ENCODE results near the gene DAGLB.

DAGLB gene

DNA sequence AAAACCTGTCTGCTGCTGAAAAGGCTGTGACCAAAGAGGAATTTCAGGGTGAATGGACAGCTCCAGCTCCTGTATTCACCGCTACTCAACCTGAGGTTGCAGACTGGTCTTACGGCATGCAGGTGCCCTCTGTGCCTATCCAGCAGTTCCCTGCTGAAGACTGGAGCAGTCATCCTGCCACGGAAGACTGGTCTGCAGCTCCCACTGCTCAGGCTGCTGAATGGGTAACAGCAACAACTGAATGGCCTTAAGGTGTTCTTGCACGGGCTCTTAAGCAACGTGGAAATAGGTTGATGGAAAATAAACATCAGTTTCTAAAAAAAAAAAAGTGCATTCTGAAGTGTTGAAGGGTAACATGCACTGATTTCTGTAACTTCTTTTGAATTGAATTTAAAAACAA is 82.3 kb downstream of the DAGLB start:
- no peak overlapping the region for H3K4me3 ChIP-seq (ENCODE audit: low read length)
- no peaks in the 10 kb centered on the region for H3K79me2 ChIP-seq (ENCODE audit: control insufficient read depth, low read length)
- TF ChIP-seq CTCF (IDR thresholded peaks at IDR 0.05; ENCODE audit: low read depth, low read length, poor library complexity, severe bottlenecking) = no peak
- no peak for TF ChIP-seq EZH2phosphoT487 (IDR thresholded peaks at IDR 0.05; ENCODE audit: borderline replicate concordance, low read length)
- H3K36me3 ChIP-seq (ENCODE audit: control insufficient read depth, low read length) = no peaks in the 10 kb centered on the region
- H3K27me3 ChIP-seq (ENCODE audit: control insufficient read depth, low read length) = no peaks in the 10 kb centered on the region
- no peak overlapping the region for H3K4me2 ChIP-seq (ENCODE audit: low read length)
- no peak overlapping the region for H3K27ac ChIP-seq (ENCODE audit: low read depth, low read length)
- H3F3A ChIP-seq (ENCODE audit: control insufficient read depth, insufficient read depth) = peaks cover 2% of the 10 kb centered on the region; the same call in 1 of the 2 replicates
- no peaks in the 10 kb centered on the region for H4K20me1 ChIP-seq (ENCODE audit: control insufficient read depth, insufficient read depth, low read depth, low read length)
- H3K9me2 ChIP-seq (replicated peaks; ENCODE audit: control insufficient read depth, low read length) = no peaks in the 10 kb centered on the region
- peaks cover 17% of the 10 kb centered on the region for H3K4me1 ChIP-seq (ENCODE audit: control insufficient read depth, low read length)
- no peaks in the 10 kb centered on the region for H3K9me3 ChIP-seq (ENCODE audit: control insufficient read depth, insufficient read depth, low read length)

- Histone ChIP-seq H3K4me3 (ENCODE audit: low read length) (no peak overlapping the region), H4K20me1 (ENCODE audit: control insufficient read depth, insufficient read depth, low read depth, low read length) (no peaks in the 10 kb centered on the region), H3K4me1 (ENCODE audit: control insufficient read depth, low read length) (peaks cover 21% of the 10 kb centered on the region), H3K27me3 (ENCODE audit: control insufficient read depth, low read length) (no peaks in the 10 kb centered on the region), H3K9me2 (replicated peaks; ENCODE audit: control insufficient read depth, low read length) (no peaks in the 10 kb centered on the region), H3K36me3 (ENCODE audit: control insufficient read depth, low read length) (peaks cover 2% of the 10 kb centered on the region; the same call in 1 of the 2 replicates), H3F3A (ENCODE audit: control insufficient read depth, insufficient read depth) (peaks cover 5% of the 10 kb centered on the region), H3K79me2 (ENCODE audit: control insufficient read depth, low read length) (no peaks in the 10 kb centered on the region), H3K9me3 (ENCODE audit: control insufficient read depth, insufficient read depth, low read length) (peaks cover 6% of the 10 kb centered on the region; the same call in 1 of the 2 replicates), H3K4me2 (ENCODE audit: low read length) (no peak overlapping the region), H3K27ac (ENCODE audit: low read depth, low read length) (no peak overlapping the region)
- TF ChIP-seq CTCF (IDR thresholded peaks at IDR 0.05; ENCODE audit: low read depth, low read length, poor library complexity, severe bottlenecking) = no peak
- TF ChIP-seq EZH2phosphoT487 (IDR thresholded peaks at IDR 0.05; ENCODE audit: borderline replicate concordance, low read length) = no peak
Observed at GRCh38 chr7:6360841-6361240, 86.9 kb downstream of the DAGLB start.

DNA sequence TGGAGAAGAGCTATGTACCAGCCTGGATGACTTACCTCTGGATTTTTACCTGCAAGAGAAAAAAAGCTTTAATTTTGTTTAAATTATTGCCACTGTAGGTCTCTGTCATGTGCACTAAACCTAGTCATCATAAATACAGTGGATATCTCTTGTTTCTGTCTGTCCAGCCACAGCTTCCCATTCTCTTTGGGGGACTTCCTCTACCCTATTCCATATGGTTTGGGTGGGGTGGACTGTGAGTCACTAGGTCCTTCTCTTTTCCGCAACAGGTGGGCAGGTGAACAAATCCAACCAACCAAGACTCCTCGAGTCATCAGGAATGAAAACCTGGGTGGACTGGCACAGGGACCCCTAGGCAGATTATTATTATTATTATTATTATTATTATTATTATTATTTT is 88.0 kb downstream of the DAGLB start:
- peaks cover 3% of the 10 kb centered on the region; the same call in 1 of the 2 replicates for H3K36me3 ChIP-seq (ENCODE audit: control insufficient read depth, low read length)
- no peak overlapping the region for H3K4me2 ChIP-seq (ENCODE audit: low read length)
- H3K4me3 ChIP-seq (ENCODE audit: low read length) = no peak overlapping the region
- no peaks in the 10 kb centered on the region for H4K20me1 ChIP-seq (ENCODE audit: control insufficient read depth, insufficient read depth, low read depth, low read length)
- peaks cover 27% of the 10 kb centered on the region for H3K4me1 ChIP-seq (ENCODE audit: control insufficient read depth, low read length)
- no peaks in the 10 kb centered on the region for H3K79me2 ChIP-seq (ENCODE audit: control insufficient read depth, low read length)
- H3F3A ChIP-seq (ENCODE audit: control insufficient read depth, insufficient read depth) = peaks cover 3% of the 10 kb centered on the region
- no peak overlapping the region for H3K27ac ChIP-seq (ENCODE audit: low read depth, low read length)
- peaks cover 10% of the 10 kb centered on the region; the same call in 1 of the 2 replicates for H3K9me3 ChIP-seq (ENCODE audit: control insufficient read depth, insufficient read depth, low read length)
- no peaks in the 10 kb centered on the region for H3K27me3 ChIP-seq (ENCODE audit: control insufficient read depth, low read length)
- no peak for TF ChIP-seq CTCF (IDR thresholded peaks at IDR 0.05; ENCODE audit: low read depth, low read length, poor library complexity, severe bottlenecking)
- no peak for TF ChIP-seq EZH2phosphoT487 (IDR thresholded peaks at IDR 0.05; ENCODE audit: borderline replicate concordance, low read length)
- no peaks in the 10 kb centered on the region for H3K9me2 ChIP-seq (replicated peaks; ENCODE audit: control insufficient read depth, low read length)
